HG03066 (cell line): ENCODE measurements around the gene APPL2.
A peak's percentile ranks its signal among the peaks of the same experiment; 100 is the strongest.

Experiments used
- ATAC-seq: cut with Tn5 transposase; IDR thresholded peaks from one replicate; pipeline ENCODE4 v1.9.1; 2021; ENCODE audit warnings: low read depth; ENCODE audit not compliant: unreplicated experiment

APPL2 gene, protein sequence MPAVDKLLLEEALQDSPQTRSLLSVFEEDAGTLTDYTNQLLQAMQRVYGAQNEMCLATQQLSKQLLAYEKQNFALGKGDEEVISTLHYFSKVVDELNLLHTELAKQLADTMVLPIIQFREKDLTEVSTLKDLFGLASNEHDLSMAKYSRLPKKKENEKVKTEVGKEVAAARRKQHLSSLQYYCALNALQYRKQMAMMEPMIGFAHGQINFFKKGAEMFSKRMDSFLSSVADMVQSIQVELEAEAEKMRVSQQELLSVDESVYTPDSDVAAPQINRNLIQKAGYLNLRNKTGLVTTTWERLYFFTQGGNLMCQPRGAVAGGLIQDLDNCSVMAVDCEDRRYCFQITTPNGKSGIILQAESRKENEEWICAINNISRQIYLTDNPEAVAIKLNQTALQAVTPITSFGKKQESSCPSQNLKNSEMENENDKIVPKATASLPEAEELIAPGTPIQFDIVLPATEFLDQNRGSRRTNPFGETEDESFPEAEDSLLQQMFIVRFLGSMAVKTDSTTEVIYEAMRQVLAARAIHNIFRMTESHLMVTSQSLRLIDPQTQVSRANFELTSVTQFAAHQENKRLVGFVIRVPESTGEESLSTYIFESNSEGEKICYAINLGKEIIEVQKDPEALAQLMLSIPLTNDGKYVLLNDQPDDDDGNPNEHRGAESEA

DNA sequence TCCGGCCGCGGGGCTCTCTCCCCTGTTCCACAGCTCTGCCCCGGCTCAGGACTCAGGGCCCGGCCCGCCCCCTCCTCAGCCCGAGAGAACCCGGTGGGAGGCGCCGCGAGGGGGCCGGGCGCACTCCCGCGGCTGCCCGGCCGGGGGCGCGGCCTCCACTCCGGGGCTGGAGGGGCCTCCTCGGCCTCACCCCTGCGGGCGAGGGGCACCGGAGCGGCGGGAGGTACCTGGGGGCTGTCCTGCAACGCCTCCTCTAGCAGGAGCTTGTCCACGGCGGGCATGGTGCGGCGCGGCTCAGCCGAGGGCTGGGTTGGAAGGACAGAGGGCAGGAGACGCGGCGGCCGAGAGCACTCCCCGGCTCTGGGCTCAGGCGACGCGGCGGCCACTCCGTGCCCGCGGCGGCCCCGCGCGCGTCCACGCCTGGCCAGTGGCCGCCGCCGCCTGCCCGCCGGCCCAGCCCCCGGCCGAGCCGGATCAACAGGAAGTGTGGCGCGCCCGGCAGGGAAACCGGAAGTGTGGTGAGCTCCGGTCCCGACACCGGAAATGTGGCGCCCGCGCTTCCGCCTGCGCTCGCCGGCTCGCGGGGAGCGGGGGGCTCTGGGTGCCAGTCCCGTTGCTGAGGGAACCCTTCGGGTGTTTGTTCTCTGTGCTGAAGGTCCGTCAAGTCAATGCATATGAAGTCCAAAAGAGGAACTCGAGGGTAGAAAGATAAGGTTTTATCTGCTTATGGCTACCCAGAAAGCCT lies at the start of gene APPL2:
Gene APPL2, minus strand, starts transcription at position 443 of the 745 bp plus-strand sequence. Its CDS starts 162 bp downstream, at position 281.
- peak; percentile 82 for ATAC-seq

DNA sequence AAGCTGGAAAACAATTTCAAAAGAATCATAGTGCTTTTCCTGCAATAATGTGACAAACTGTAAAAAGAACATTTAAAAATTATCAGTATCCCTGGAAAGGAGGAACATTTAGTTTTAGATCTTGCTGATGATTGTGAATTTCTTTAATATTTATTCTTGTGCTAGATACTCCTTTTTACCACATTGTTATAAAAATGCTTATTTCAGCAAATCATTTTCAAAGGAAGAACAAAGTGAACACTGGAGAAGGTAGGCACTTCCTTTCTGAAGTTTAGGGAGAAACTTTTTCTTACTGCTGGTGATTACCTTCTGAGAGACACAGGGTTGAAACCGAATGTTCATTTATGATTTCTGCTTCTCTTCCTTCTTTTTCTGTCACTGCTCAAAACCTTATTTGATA lies 49.4 kb upstream of the APPL2 start:
- ATAC-seq = no peak

DNA sequence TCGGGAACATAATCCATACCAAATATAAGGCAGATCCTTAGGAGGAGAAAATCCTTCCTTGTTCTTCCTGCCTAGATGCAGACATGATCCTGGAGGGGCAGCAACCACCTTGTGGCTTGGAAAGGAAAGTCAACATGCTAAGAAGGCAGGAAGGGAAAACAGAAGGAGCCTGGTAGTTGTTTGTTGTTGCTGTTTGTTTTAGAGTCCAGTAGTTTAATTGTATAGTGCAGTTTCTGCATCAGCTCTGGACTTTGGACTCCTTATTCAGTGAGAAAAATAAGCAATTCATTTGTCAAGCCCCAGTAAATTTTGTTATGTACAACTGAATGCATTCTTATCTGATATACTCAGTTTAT lies 45.7 kb upstream of the APPL2 start:
- no peak for ATAC-seq

DNA sequence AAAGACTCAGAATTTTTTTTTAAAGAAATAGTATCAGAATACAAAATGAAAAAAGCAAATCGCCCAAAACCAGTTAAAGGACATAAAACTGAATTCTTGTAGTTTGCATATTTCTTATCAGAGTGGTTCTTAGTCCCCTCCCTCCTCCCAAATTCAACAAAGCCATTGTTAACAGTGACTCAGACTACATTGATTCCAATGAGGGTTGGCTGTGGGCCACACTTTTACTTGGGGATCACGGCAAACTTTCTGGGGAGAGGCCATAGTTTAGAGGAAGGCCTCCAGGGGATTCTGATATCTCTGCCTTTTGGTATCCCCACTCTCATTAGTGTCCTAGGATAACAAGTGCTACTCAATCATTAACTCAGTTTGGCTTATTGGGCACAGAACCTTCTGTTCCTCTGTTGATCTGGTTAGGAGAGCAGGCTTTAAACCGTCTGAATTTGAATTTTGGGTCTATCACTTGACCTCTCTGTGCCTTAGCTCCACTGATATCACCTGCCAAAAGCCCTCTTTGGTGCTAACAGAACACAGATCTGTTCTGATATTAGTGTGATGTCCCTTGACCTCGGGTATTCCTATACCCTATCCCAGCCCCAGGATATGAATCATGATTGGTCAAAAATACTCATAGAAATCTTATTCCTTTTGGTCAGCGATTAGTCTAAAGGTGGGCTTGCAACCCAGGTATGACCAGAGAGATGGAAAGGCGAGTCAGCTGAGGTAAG lies 45.2 kb upstream of the APPL2 start:
- ATAC-seq = no peak

DNA sequence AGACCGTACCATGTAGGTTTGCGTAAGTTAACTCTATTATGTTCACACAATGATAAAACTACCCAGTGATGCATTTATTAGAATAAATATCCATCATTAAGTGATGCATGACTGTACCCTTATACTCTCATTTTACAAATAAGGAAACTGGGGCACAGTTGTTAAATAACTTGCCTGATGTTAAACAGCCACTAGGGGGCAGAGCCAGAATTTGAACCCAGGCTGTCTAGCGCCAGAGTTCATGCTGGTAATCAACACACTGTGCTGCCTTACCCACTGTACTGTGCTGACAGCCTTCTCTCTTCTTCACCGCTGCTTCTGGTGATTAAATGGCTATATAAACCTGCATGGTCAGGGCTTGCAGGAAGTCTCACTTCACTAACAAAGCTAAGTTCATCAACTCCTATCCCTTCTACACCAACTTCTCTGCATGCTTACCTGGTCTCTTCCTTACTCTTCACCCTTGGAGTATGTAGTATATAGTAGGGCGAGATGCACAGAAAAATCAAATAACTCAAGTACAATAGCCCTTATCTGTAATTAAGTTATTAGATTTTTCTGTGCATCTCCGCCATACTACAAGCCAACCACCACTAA lies 43.6 kb upstream of the APPL2 start:
- ATAC-seq = no peak

DNA sequence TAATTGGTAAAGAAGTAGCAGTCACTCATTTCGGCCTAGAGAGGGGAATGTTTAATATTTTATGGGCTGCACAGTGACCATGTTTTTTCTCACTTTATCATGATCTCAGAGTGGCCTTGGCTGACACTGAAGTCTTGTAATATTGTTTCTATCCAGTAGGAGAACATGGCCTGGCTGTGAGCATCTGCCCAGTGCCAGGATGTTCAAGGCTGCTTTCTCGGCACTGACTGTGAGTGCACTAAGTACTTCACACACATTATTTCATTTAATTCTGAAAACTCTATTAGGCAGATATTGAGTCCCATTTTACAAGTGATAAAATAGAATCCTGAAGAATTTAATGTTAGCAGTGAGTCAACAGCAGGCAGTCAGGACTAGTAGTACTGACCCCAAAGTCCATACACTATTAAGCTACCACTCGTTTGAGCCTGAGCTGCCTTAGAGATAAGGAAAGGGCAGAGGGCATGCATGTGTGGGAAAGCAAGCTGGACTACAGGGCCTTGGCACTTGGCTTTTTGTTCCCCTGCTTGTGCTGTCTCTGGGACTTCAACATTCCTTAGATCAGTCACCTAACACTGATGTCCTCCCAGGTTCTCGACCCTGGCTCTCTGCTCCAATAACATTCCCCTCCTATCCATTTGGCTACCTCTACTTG lies 42.2 kb upstream of the APPL2 start:
- ATAC-seq = no peak

DNA sequence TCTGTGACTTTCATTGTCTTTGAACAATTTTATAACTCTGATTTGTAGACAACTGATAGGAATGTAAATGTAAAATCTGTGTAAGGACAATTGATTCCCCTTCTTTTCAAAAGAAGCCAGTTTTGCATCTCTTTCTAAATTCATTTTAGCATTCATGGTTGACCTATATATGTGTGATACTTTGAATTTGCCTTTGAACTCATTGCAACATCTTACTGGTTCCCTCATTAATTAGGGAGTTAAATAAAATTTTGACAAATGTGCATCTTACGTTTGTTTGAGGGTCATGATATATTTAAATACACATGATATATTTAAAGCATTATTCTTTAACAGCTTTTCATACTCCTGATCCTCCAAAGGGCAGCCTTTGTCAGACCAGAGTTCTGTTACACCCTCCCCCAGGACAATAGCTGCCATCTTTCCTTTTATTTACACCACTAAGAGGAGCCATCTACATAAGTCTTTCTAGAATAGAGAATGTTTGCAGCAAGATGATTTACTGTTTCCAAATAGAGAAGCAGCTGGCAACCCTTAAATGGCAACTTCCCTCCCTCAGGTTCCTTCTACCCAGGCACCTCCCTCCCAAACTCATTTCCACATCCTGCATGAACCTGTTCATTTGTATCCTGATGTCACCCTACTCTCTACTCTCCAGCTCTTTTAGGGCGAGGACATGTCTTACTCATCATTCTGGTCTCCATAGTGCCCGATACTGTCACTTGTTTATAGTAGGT lies 40.2 kb upstream of the APPL2 start:
- ATAC-seq = no peak

DNA sequence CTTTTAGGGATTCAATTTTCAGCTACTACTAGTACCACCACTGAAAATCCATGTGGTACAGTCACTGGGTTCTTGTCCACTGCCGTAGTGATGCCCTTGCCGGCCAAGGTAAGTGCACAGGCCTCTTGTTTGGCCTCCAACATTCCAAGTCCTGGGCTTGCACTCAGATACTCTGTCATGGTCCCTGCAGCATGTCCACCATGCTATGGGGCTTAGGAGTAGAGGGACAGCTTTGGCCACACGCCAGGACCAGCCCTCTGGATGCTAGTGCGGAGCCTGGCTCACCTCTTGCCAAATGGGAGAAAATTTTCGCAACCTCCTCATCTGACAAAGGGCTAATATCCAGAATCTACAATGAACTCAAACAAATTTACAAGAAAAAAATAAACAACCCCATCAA lies 38.6 kb upstream of the APPL2 start:
- ATAC-seq = no peak

DNA sequence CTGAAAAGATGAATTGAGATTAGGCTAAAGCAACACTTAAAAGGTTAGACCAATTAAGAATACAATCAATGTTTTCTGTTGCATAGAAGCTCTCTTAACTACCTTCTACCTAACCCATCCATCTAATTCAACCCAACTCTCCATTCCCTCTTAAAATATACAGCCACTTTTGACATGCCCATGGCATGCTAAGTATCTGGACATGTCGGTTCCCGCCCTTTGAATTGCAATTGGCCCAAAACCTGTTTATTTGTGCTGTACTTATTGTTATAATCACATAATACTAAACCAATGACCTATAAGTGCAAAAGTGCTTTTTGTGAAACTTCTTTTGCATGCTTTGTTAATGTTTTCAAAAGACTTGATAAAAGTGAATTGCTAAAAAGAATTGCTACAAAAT lies 37.6 kb upstream of the APPL2 start:
- no peak for ATAC-seq

DNA sequence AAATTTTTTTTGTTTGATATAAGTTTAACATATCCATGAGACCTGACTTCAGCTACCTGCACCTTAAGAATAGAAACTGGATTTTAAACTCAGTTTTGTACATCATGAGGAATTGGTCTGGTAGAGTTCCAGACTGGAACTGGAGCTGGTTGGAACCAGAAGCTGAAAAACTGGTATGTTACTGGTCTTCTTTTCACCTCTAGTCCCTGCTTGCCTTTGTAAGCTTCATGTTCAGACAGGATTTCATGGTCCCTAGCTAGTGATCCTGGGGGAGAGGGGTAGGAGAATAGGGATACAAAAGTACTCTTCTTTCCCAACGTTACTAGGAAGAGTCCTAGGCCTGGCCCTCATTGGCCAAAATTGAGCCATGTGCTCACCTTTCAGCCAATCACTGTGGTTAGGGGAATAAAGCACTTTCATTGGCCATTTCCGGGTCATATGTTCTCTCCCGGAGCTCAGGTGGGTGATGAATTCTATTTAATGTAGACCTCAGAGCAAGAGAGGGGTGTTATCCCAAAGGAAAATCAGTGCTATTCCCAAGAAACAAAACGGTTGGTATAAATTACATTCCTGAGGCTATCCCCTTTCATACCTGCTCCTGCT lies 36.9 kb upstream of the APPL2 start:
- ATAC-seq = no peak

DNA sequence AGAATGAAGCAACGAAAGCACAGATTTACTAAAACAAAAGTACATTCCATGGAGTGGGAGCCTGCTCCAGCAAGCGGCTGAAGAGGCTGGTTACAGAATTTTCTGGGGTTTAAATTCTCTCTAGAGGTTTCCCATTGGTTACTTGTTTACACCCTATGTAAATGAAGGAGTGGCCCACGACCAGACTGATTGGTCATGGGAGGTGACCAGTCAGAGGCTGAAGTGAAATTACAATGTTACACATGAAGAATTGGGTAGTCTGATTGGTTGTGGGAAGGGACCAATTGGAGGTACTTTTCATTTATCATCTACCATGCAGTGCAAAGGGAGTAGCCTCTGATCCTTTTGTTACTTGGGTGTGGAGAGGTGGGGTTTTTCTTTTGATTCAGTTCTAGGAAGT lies 36.2 kb upstream of the APPL2 start:
- no peak for ATAC-seq

DNA sequence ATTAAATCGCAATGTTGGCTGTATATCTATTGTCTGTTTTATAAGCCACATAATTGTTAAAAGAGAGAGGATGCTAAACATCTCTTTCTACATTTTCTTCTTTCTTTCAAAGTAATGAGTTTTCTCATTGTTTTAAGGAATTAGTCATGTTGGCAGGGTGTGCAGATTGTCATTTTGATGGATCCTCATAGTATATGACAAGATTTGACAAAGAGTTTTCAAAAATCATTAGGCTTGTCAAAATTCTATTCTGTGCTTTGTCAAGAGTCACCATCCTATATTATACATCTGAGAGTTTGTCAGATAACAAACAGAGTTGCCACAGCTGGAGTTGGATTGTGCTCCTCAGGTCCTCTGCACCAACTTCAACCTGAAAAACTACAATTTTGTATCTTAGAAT lies 35.4 kb upstream of the APPL2 start:
- no peak for ATAC-seq

DNA sequence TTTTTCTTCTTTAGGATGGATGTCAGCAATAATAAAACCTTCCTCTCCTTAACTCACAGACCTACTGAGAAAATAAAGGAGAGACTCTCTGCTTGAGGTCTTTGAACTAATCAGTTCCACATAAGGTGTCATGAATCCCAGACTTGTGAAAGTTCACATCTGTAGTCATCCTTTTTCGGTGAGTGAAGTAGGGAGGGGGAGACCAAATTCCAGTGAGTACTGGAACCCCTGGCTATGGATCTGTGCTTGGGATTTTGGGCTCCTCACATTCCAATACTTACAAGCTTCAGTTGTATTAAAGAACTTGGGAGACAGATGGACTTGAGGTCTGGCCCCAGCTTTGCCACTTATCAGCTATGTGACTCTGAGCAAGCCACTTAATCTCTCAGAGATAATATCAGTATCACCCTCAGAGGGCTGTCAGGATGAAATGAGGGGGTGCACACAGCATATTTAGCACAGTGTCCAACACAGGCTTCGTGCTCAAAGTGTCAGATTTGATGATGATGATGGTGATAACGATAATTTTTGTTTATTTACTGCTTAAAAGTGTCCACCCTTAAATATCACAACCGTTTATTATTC lies 34.8 kb upstream of the APPL2 start:
- no peak for ATAC-seq

DNA sequence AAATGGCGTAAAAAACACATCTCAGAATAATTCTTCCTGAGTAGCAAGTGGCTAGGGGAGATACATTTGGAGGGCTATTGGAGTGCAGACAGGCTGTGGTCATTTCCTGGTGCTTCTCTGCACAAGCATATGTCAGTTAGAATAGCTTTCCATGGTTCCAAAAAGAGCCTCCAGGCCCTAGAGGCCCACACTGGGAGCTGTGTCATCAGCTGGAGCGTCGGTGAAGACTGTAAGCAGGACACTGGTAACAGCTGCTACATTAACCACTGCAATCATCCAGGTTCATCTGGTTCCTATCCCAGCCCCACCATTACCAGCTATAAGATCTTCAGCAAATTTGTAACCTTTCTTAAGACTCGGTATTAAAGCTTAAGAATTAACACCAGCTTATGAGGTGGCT lies 31.7 kb upstream of the APPL2 start:
- no peak for ATAC-seq

DNA sequence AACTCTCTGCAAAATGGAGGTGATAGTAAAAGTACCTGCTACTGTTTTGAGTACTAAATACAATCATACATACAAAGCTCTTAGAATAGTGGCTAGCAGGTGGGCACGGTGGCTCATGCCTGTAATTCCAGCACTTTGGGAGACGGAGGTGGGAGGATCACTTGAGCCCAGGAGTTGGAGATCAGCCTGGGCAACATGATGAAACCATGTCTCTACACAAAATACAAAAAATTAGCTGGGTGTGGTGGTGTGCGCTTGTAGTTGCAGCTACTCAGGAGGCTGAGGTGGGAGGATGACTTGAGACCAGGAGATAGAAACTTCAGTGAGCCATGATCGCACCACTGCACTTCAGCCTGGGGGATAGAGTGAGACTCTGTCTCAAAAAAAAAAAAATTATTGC lies 28.8 kb upstream of the APPL2 start:
- no peak for ATAC-seq

DNA sequence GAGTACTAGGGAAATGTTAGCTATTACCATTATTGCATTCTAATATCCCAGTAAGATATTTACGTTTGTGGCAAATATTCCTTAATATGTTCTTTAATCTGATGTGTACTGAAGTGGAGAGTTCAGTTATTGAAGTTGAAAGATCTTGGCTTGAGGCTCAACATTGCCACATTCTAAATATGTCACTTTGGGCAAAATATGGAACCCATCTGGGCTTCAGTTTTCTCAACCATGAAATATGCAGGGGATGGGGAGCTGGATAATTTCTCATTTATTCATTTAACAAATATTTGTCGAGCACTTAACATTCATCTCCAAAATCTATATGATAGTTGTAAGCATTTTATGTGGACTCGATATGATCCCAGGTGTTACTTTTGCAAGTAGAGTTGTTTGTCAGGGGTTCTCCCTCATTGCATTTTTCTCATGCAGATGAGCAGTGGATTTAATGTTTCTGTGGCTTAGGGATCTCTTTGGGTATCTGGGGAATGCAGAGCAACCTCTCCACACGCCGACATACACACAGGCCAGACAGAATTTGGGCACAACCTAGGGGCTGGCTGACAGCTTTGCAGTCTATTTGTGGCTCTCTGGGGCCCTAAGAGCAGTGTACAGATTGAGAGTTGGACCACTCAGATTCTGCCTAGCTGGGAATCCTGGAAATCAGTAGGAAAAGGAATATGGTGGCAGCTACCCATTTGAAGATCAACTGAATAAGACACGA lies 26.6 kb upstream of the APPL2 start:
- ATAC-seq = no peak

DNA sequence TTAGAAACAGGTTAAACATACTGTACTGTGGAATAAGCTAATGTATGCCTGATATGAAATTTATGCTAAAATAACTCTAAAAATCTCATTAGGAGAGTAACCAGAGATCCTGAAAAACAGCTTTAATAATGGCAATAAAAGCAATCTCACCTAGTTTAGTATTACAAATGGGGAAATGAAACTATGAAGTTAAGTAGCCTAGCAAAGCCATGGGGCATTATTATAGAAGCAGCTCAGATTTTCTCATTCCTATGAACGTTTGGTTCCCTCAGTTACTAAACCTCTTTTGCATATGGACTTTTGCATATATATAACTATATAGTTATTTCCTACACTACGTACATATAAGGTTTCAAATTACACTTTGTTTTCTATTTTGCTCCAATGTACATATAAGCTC lies 25.0 kb upstream of the APPL2 start:
- no peak for ATAC-seq

DNA sequence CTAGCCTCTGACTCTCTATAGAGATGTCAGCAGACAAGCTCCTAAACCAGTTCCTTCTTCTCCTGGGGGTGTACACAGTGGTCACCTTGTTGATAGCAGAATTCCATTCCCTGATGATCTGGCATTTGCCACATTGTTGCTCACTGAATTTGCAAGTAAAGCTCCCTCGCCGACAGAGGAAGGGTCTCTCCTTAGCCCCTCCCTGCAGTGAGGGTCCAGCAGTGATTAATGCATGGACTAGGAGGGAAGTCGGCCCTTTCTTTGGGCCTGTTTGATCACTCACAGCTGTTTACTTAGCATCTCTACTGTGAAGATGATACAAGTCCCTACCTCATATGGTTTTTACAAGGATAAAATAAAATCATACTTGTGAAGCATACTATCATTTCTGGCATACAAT lies 23.3 kb upstream of the APPL2 start:
- ATAC-seq = no peak
